ENCODE data around the gene VIL1.

- no peak for TF ChIP-seq CTCF (IDR thresholded peaks at IDR 0.05)
- no peak for TF ChIP-seq POLR2AphosphoS5 (IDR thresholded peaks at IDR 0.05)
These were observed 31.3 kb upstream of the VIL1 start for GRCh38 chr2:218387369-218388194.
